PFSK-1 (cell line): ENCODE results near the gene GGT6.

ENCODE experiments used
- POLR2AphosphoS5 ChIP-seq: IDR thresholded peaks from 2 replicates; pipeline ENCODE4 v1.6.1; 2012; ENCODE audit warnings: low read depth, mild to moderate bottlenecking, control low read depth, low read length, moderate library complexity
- TF ChIP-seq, protein P1 (sequence below), 2 experiments: IDR thresholded peaks; 2 replicates each; pipeline versions ENCODE4 v1.6.1 to v1.8.0; 2011 to 2012; ENCODE audit warnings: low read depth in 2 of 2, low read length in 2 of 2, control low read depth in 1 of 2, inconsistent platforms in 1 of 2, mild to moderate bottlenecking in 1 of 2, moderate library complexity in 1 of 2; ENCODE audit not compliant: insufficient read depth in 1 of 2

DNA sequence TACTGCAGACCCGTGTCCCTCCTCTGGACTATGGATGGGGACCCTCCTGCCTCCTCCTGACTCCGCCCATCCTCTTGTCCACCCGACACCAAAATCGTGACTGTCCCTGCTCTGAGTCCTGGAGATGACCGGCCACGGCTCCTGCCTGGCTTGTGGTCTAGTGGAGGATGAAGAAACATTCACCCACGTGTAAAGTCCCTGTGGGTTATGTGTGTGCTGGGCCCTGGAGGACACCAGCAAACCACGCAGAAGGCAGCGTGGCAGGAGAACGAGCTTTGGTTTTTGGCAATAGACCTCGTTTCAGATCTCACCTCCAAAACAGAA lies 49.8 kb downstream of the GGT6 start:
- no peak for TF ChIP-seq POLR2AphosphoS5
- TF ChIP-seq, protein P1, sequence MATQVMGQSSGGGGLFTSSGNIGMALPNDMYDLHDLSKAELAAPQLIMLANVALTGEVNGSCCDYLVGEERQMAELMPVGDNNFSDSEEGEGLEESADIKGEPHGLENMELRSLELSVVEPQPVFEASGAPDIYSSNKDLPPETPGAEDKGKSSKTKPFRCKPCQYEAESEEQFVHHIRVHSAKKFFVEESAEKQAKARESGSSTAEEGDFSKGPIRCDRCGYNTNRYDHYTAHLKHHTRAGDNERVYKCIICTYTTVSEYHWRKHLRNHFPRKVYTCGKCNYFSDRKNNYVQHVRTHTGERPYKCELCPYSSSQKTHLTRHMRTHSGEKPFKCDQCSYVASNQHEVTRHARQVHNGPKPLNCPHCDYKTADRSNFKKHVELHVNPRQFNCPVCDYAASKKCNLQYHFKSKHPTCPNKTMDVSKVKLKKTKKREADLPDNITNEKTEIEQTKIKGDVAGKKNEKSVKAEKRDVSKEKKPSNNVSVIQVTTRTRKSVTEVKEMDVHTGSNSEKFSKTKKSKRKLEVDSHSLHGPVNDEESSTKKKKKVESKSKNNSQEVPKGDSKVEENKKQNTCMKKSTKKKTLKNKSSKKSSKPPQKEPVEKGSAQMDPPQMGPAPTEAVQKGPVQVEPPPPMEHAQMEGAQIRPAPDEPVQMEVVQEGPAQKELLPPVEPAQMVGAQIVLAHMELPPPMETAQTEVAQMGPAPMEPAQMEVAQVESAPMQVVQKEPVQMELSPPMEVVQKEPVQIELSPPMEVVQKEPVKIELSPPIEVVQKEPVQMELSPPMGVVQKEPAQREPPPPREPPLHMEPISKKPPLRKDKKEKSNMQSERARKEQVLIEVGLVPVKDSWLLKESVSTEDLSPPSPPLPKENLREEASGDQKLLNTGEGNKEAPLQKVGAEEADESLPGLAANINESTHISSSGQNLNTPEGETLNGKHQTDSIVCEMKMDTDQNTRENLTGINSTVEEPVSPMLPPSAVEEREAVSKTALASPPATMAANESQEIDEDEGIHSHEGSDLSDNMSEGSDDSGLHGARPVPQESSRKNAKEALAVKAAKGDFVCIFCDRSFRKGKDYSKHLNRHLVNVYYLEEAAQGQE (IDR thresholded peaks at IDR 0.05; ENCODE audit: insufficient read depth in 1 of 2, low read depth in 2 of 2, low read length in 2 of 2): no peak
